ENCODE data around the gene KAT6B. TPM values are rescaled to one million over a fixed set of nuclear protein-coding genes. Genes with fewer than 3 reads are reported as not detected.

KAT6B gene
- total RNA-seq, 2 experiments from 2014 or later = 70.3 to 74.2 TPM

DNA sequence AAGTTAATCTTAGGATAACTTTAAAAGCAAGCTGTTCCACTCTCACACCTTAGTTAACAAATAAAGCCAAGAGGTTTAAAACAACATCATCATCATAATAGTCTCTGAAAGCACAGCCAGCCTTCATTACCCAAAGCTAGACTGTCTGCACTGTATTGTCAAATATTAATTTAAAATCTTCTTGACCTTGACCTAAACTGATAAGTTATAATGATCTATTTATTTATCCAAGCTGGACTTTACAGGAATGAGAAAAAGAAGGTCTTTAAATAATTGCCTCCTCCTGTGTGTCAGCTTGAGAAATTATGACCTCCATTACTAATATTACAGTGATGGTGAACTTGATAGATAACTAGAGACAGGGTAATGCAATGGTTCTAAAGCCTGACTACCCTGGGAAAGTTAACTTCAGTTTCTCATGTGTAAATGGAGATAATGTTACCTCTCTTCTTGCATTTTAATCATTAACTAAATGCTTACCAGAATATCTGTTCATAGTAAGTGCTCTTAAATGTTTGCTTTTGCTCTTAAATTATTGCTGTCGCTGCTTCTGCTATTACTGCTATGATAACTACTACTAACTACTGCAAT lies 111.0 kb downstream of the KAT6B start:
- intact Hi-C loops (cut with DNase I, micrococcal nuclease) = no loop called here
- H3K4me3 ChIP-seq (ENCODE audit: low read length) = no peak overlapping the region
- no peaks in the 10 kb centered on the region for H3K27me3 ChIP-seq (ENCODE audit: control insufficient read depth in 1 of 2, insufficient read depth in 2 of 2, low read length in 2 of 2)
- no peaks in the 10 kb centered on the region for H3K27me3 Mint-ChIP-seq
- TF ChIP-seq, protein P1, sequence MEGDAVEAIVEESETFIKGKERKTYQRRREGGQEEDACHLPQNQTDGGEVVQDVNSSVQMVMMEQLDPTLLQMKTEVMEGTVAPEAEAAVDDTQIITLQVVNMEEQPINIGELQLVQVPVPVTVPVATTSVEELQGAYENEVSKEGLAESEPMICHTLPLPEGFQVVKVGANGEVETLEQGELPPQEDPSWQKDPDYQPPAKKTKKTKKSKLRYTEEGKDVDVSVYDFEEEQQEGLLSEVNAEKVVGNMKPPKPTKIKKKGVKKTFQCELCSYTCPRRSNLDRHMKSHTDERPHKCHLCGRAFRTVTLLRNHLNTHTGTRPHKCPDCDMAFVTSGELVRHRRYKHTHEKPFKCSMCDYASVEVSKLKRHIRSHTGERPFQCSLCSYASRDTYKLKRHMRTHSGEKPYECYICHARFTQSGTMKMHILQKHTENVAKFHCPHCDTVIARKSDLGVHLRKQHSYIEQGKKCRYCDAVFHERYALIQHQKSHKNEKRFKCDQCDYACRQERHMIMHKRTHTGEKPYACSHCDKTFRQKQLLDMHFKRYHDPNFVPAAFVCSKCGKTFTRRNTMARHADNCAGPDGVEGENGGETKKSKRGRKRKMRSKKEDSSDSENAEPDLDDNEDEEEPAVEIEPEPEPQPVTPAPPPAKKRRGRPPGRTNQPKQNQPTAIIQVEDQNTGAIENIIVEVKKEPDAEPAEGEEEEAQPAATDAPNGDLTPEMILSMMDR (IDR thresholded peaks at IDR 0.05) = no peak
- ChIA-PET CTCF (no interaction called here), POLR2A (interaction anchor here (1.0 kb wide), 1 partner anchor 10 kb away, joined by 3 read pairs; no protein-coding TSS in a partner anchor)
- H3K27ac ChIP-seq (ENCODE audit: low read depth in 1 of 2, low read length in 2 of 2) = no peak overlapping the region
- no peak overlapping the region for H3K4me3 Mint-ChIP-seq
- peaks cover 63% of the 10 kb centered on the region for H3K4me1 Mint-ChIP-seq (ENCODE audit: low read depth)
- DNase-seq (no peak), ATAC-seq (ENCODE audit: poor library complexity) (no peak)
- H3K9me3 Mint-ChIP-seq = no peaks in the 10 kb centered on the region
- H3K4me1 ChIP-seq (ENCODE audit: insufficient read depth, low read length) = no peaks in the 10 kb centered on the region
- H3K36me3 Mint-ChIP-seq (ENCODE audit: low read depth) = peaks cover 7% of the 10 kb centered on the region
- no peaks in the 10 kb centered on the region for H3K36me3 ChIP-seq (ENCODE audit: insufficient read depth, low read length)
- no peak overlapping the region for H3K27ac Mint-ChIP-seq
- no peaks in the 10 kb centered on the region for H3K9me3 ChIP-seq (ENCODE audit: control insufficient read depth in 1 of 2, insufficient read depth in 1 of 2, low read length in 2 of 2)

DNA sequence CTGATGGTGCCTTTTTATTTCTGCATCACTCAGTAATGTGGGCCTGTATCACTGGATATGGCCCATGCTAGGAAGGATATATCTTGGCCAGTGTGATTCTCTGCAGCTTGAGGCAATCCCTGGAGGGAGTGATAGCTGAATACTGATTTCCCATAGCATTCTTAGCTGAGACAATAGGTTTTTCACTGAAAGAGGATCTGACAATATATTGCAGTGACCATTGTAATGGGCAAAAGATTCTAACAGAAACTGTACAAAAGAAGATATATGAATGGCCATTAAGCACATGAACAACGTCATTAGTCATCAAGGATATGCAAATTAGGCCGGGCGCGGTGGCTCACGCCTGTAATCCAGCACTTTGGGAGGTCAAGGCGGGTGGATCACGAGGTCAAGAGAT lies 117.8 kb downstream of the KAT6B start:
- H3K4me1 Mint-ChIP-seq (ENCODE audit: low read depth) = peaks cover 56% of the 10 kb centered on the region

DNA sequence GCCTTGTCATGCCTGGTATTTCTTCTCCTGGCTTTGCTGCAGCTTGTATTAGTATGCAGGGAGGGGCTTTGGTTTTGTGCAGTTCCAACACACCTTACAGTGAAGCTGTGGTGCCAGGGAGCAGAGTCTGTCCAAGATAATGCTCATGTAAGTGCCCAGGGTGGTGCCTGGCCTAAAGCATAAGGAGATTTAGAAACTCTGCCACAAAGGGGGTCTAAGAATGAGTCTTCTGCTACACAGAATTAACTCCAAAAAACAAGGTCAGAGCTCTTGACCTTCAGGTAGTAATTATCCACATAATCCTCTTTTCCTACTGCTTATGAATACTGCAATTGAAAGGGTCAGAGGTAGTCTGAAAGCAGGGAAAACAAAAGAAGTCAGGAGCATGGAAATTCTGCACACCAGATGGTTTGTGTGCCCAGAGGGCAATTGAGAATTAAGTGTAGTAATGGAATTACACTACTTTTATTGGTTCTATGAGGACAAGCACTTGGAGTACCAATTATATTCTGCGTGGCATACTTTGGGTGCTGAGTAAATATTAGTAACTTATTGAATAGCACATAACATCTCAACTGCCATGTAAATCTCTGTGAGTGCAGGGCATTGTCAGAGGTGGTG lies 121.5 kb downstream of the KAT6B start:
- no peak overlapping the region for H3K4me3 Mint-ChIP-seq
- H3K27ac Mint-ChIP-seq = peak overlapping the region; percentile 25
- no peak for DNase-seq
- Histone ChIP-seq H3K27ac (ENCODE audit: low read depth in 1 of 2, low read length in 2 of 2) (no peak overlapping the region), H3K4me3 (ENCODE audit: low read length) (no peak overlapping the region), H3K27me3 (ENCODE audit: control insufficient read depth in 1 of 2, insufficient read depth in 2 of 2, low read length in 2 of 2) (no peaks in the 10 kb centered on the region), H3K4me1 (ENCODE audit: insufficient read depth, low read length) (no peaks in the 10 kb centered on the region), H3K36me3 (ENCODE audit: insufficient read depth, low read length) (no peaks in the 10 kb centered on the region), H3K9me3 (ENCODE audit: control insufficient read depth in 1 of 2, insufficient read depth in 1 of 2, low read length in 2 of 2) (peaks cover 0 to 5% of the 10 kb centered on the region in 2 experiments)
- ATAC-seq (ENCODE audit: poor library complexity) = no peak
- no peaks in the 10 kb centered on the region for H3K9me3 Mint-ChIP-seq
- ChIA-PET POLR2A (interaction anchor here (1.5 kb wide), 1 partner anchor 10 kb away, joined by 3 read pairs; no protein-coding TSS in a partner anchor), CTCF (interaction anchor here (1.5 kb wide), 1 partner anchor 152 kb away, joined by 3 read pairs; no protein-coding TSS in a partner anchor)
- H3K4me1 Mint-ChIP-seq (ENCODE audit: low read depth) = peaks cover 68% of the 10 kb centered on the region
- H3K27me3 Mint-ChIP-seq = no peaks in the 10 kb centered on the region
- TF ChIP-seq, protein P1 (IDR thresholded peaks at IDR 0.05) = no peak
- peaks cover 9% of the 10 kb centered on the region for H3K36me3 Mint-ChIP-seq (ENCODE audit: low read depth)
- intact Hi-C loops (cut with DNase I, micrococcal nuclease) = no loop called here

More for the DNA sequence above, 117.8 kb downstream of the KAT6B start:
- no peaks in the 10 kb centered on the region for H3K27me3 ChIP-seq (ENCODE audit: control insufficient read depth in 1 of 2, insufficient read depth in 2 of 2, low read length in 2 of 2)
- Mint-ChIP-seq H3K27me3 (no peaks in the 10 kb centered on the region), H3K27ac (no peak overlapping the region), H3K36me3 (ENCODE audit: low read depth) (peaks cover 9% of the 10 kb centered on the region), H3K9me3 (no peaks in the 10 kb centered on the region), H3K4me3 (no peak overlapping the region)
- H3K36me3 ChIP-seq (ENCODE audit: insufficient read depth, low read length) = no peaks in the 10 kb centered on the region
- no peak for ATAC-seq (ENCODE audit: poor library complexity)
- no peak for DNase-seq
- POLR2A ChIA-PET = interaction anchor here (0.7 kb wide), 1 partner anchor 13 kb away, joined by 3 read pairs; no protein-coding TSS in a partner anchor
- no peaks in the 10 kb centered on the region for H3K4me1 ChIP-seq (ENCODE audit: insufficient read depth, low read length)
- no peak overlapping the region for H3K27ac ChIP-seq (ENCODE audit: low read depth in 1 of 2, low read length in 2 of 2)
- H3K9me3 ChIP-seq (ENCODE audit: control insufficient read depth in 1 of 2, insufficient read depth in 1 of 2, low read length in 2 of 2) = peaks cover 0 to 5% of the 10 kb centered on the region in 2 experiments
- TF ChIP-seq, protein P1 (IDR thresholded peaks at IDR 0.05) = no peak
- CTCF ChIA-PET = no interaction called here
- intact Hi-C loops (cut with DNase I, micrococcal nuclease) = no loop called here
- no peak overlapping the region for H3K4me3 ChIP-seq (ENCODE audit: low read length)

Data from CD4-positive, alpha-beta T cell (primary cell).